KMS-11 (cell line): ENCODE data around the gene BLOC1S1.
"Not testable (repeated sequence)": the region's sequence is repeated elsewhere in the genome, so short reads cannot be mapped to it uniquely, and the experiment has no call there.

Experiments
- H2AFZ ChIP-seq: fragments of 200-600 bp; sonication (generic); 2 replicates; pipeline ENCODE4 v1.6.1; 2016; ENCODE audit warnings: antibody characterized with exemption, mixed run types, low read depth
- H3K27ac ChIP-seq: fragments of 200-600 bp; sonication (generic); 2 replicates; pipeline ENCODE4 v1.6.1; 2016; ENCODE audit warnings: mild to moderate bottlenecking, mixed run types
- H3K27me3 ChIP-seq: fragments of 200-600 bp; sonication (generic); 2 replicates; pipeline ENCODE4 v1.6.1; 2017; ENCODE audit warnings: mild to moderate bottlenecking, low read depth, mixed run types, moderate library complexity; ENCODE audit not compliant: insufficient read depth
- H3K36me3 ChIP-seq: fragments of 200-600 bp; sonication (generic); 2 replicates; pipeline ENCODE4 v1.6.1; 2017; ENCODE audit warnings: mild to moderate bottlenecking, mixed run types; ENCODE audit not compliant: insufficient read depth
- H3K4me1 ChIP-seq: fragments of 200-600 bp; sonication (generic); 2 replicates; pipeline ENCODE4 v1.6.1; 2016; ENCODE audit warnings: mild to moderate bottlenecking, low read depth, mixed run types; ENCODE audit not compliant: poor library complexity, severe bottlenecking
- H3K4me2 ChIP-seq: fragments of 200-600 bp; sonication (generic); 2 replicates; pipeline ENCODE4 v1.7.0; 2016; ENCODE audit warnings: mild to moderate bottlenecking, mixed run types
- H3K4me3 ChIP-seq: fragments of 200-600 bp; sonication (generic); IDR thresholded peaks from 2 replicates; pipeline ENCODE4 v1.6.1; 2017; ENCODE audit warnings: low read depth, low read length, mixed read lengths; ENCODE audit not compliant: insufficient read depth
- H3K79me2 ChIP-seq: fragments of 200-600 bp; sonication (generic); 2 replicates; pipeline ENCODE4 v1.6.1; 2016; ENCODE audit warnings: low read depth, mixed run types; ENCODE audit not compliant: insufficient read depth
- H3K9ac ChIP-seq: fragments of 200-600 bp; sonication (generic); 2 replicates; pipeline ENCODE4 v1.6.1; 2016; ENCODE audit warnings: mild to moderate bottlenecking, mixed run types
- H4K20me1 ChIP-seq: fragments of 200-600 bp; sonication (generic); 2 replicates; pipeline ENCODE4 v1.6.1; 2016; ENCODE audit warnings: mild to moderate bottlenecking, mixed run types; ENCODE audit not compliant: insufficient read depth
- CTCF ChIP-seq: fragments of 200-600 bp; sonication (generic); conservative IDR thresholded peaks from 2 replicates; pipeline ENCODE4 v1.6.1; 2017; ENCODE audit warnings: low read depth, mild to moderate bottlenecking, antibody characterized with exemption, low read length, moderate library complexity, mixed read lengths

BLOC1S1 gene

GRCh38 chr12:55748230-55748993, 32.6 kb downstream of the BLOC1S1 start:
- Histone ChIP-seq H3K36me3 (no peaks in the 10 kb centered on the region; the same call in 1 of the 2 replicates), H3K4me3 (no peak overlapping the region), H3K4me2 (no peak overlapping the region)

GRCh38 chr12:55755246-55755645, 39.4 kb downstream of the BLOC1S1 start:
- Histone ChIP-seq H3K79me2 (no peaks in the 10 kb centered on the region), H3K27ac (no peak overlapping the region), H3K4me1 (no peaks in the 10 kb centered on the region), H2AFZ (no peak overlapping the region), H3K27me3 (no peaks in the 10 kb centered on the region), H3K4me2 (no peak overlapping the region), H3K36me3 (peaks cover 14% of the 10 kb centered on the region; the same call in 1 of the 2 replicates), H3K4me3 (no peak overlapping the region), H3K9ac (no peak overlapping the region), H4K20me1 (no peaks in the 10 kb centered on the region; the same call in 1 of the 2 replicates)
- TF ChIP-seq CTCF: no peak

More at GRCh38 chr12:55748230-55748993, 32.6 kb downstream of the BLOC1S1 start:
- H3K4me1 ChIP-seq: peaks cover 14% of the 10 kb centered on the region
- H3K9ac ChIP-seq: no peak overlapping the region
- no peaks in the 10 kb centered on the region for H3K79me2 ChIP-seq
- no peak overlapping the region for H2AFZ ChIP-seq
- no peaks in the 10 kb centered on the region for H3K27me3 ChIP-seq
- 0 out of 2 replicates have a peak, but pooled peaks have one; percentile 19 for TF ChIP-seq CTCF
- no peaks in the 10 kb centered on the region; the same call in 1 of the 2 replicates for H4K20me1 ChIP-seq
- no peak overlapping the region for H3K27ac ChIP-seq

- no peak overlapping the region for H3K4me2 ChIP-seq
- peaks cover 19% of the 10 kb centered on the region; the same call in 1 of the 2 replicates for H3K36me3 ChIP-seq
- no peaks in the 10 kb centered on the region for H3K27me3 ChIP-seq
- no peaks in the 10 kb centered on the region for H3K4me1 ChIP-seq
- H3K27ac ChIP-seq: no peak overlapping the region
- H2AFZ ChIP-seq: no peak overlapping the region
- TF ChIP-seq CTCF: no peak
- H4K20me1 ChIP-seq: no peaks in the 10 kb centered on the region; the same call in 1 of the 2 replicates
- no peak overlapping the region for H3K9ac ChIP-seq
- no peaks in the 10 kb centered on the region for H3K79me2 ChIP-seq
- no peak overlapping the region for H3K4me3 ChIP-seq
Measured at GRCh38 chr12:55757701-55758100, 41.9 kb downstream of the BLOC1S1 start.

GRCh38 chr12:55758575-55758974, 42.7 kb downstream of the BLOC1S1 start:
- H3K4me3 ChIP-seq, H3K79me2 ChIP-seq, H4K20me1 ChIP-seq, H3K27ac ChIP-seq, H3K4me1 ChIP-seq, H2AFZ ChIP-seq, H3K9ac ChIP-seq, H3K27me3 ChIP-seq, H3K4me2 ChIP-seq: not testable (repeated sequence)
- H3K36me3 ChIP-seq: peaks cover 19% of the 10 kb centered on the region; the same call in 1 of the 2 replicates

GRCh38 chr12:55760663-55761062, 44.8 kb downstream of the BLOC1S1 start:
- TF ChIP-seq CTCF: no peak

More at GRCh38 chr12:55760663-55761062, 44.8 kb downstream of the BLOC1S1 start:
- H3K79me2 ChIP-seq: no peaks in the 10 kb centered on the region
- no peak overlapping the region for H3K4me2 ChIP-seq
- no peak overlapping the region for H3K27ac ChIP-seq
- no peak overlapping the region for H3K4me3 ChIP-seq
- H3K9ac ChIP-seq: no peak overlapping the region
- no peaks in the 10 kb centered on the region for H3K4me1 ChIP-seq
- H3K36me3 ChIP-seq: peaks cover 19% of the 10 kb centered on the region; the same call in 1 of the 2 replicates
- H2AFZ ChIP-seq: no peak overlapping the region
- no peaks in the 10 kb centered on the region for H4K20me1 ChIP-seq
- H3K27me3 ChIP-seq: no peaks in the 10 kb centered on the region
